ENCODE data around the gene RGS11. TPM values are rescaled to one million over a fixed set of nuclear protein-coding genes. Genes with fewer than 3 reads are reported as not detected.

RGS11 gene
- total RNA-seq, 1 experiment from 2014 or later, result not detected

DNA sequence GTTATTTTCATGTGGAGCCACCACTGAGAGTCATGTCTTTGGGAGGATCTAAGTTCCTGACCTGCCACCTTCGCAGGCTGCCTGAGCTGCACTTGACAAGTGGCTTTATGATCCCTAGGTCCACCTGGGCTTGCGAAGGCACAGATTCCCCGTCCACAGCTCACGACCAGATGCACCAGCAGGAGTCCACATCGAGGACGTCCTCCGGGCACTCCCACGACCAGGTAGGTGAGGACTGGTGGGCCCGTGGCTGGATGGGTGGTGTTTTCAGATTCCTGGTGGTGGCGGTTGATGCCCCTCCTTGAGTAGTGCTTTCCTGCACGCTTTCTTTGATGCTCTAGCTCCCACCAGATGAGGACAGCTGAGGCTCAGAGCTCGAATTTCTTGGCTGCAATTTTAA is 26.3 kb downstream of the RGS11 start:
- Histone ChIP-seq H3K27ac (ENCODE audit: low read depth, low read length, poor library complexity, severe bottlenecking) (no peak overlapping the region), H3K9me3 (ENCODE audit: low read depth, low read length, poor library complexity, severe bottlenecking) (no peaks in the 10 kb centered on the region), H3K4me3 (ENCODE audit: low read depth, low read length, poor library complexity, severe bottlenecking) (no peak overlapping the region), H3K4me1 (ENCODE audit: insufficient read depth, low read length, poor library complexity, severe bottlenecking) (no peaks in the 10 kb centered on the region), H3K36me3 (ENCODE audit: insufficient read depth, low read length, poor library complexity, severe bottlenecking) (peaks cover 3% of the 10 kb centered on the region), H3K27me3 (replicated peaks; ENCODE audit: insufficient read depth, low read depth, low read length, poor library complexity) (no peaks in the 10 kb centered on the region)
- POLR2A ChIA-PET (ENCODE audit: low non-redundant PET), result no interaction called here
- TF ChIP-seq CTCF (conservative IDR thresholded peaks at IDR 0.05; ENCODE audit: low read depth, low read length) (no peak), EZH2 (IDR thresholded peaks at IDR 0.05; ENCODE audit: borderline replicate concordance, low read depth, low read length, poor library complexity, severe bottlenecking) (no peak)
- CTCF ChIA-PET, result no interaction called here
- no TSS peak for BruUV-seq (replicated peaks)
- intact Hi-C loops (cut with micrococcal nuclease; ENCODE audit: unreplicated experiment), result no loop called here
- DNase-seq (ENCODE audit: low spot score), result no peak

- Histone ChIP-seq H3K4me1 (ENCODE audit: insufficient read depth, low read length, poor library complexity, severe bottlenecking) (no peaks in the 10 kb centered on the region), H3K27me3 (replicated peaks; ENCODE audit: insufficient read depth, low read depth, low read length, poor library complexity) (no peaks in the 10 kb centered on the region), H3K27ac (ENCODE audit: low read depth, low read length, poor library complexity, severe bottlenecking) (no peak overlapping the region), H3K4me3 (ENCODE audit: low read depth, low read length, poor library complexity, severe bottlenecking) (no peak overlapping the region), H3K36me3 (ENCODE audit: insufficient read depth, low read length, poor library complexity, severe bottlenecking) (peaks cover 3% of the 10 kb centered on the region), H3K9me3 (ENCODE audit: low read depth, low read length, poor library complexity, severe bottlenecking) (no peaks in the 10 kb centered on the region)
- CTCF ChIA-PET, result no interaction called here
- intact Hi-C loops (cut with micrococcal nuclease; ENCODE audit: unreplicated experiment), result no loop called here
- TF ChIP-seq EZH2 (IDR thresholded peaks at IDR 0.05; ENCODE audit: borderline replicate concordance, low read depth, low read length, poor library complexity, severe bottlenecking) (no peak), CTCF (conservative IDR thresholded peaks at IDR 0.05; ENCODE audit: low read depth, low read length) (no peak)
- BruUV-seq (replicated peaks), result no TSS peak
- POLR2A ChIA-PET (ENCODE audit: low non-redundant PET), result no interaction called here
- DNase-seq (ENCODE audit: low spot score), result no peak
Measured at GRCh38 chr16:247027-247426, 28.7 kb downstream of the RGS11 start.

- CTCF ChIA-PET, result no interaction called here
- BruUV-seq (replicated peaks), result no TSS peak
- TF ChIP-seq EZH2 (IDR thresholded peaks at IDR 0.05; ENCODE audit: borderline replicate concordance, low read depth, low read length, poor library complexity, severe bottlenecking) (no peak), CTCF (conservative IDR thresholded peaks at IDR 0.05; ENCODE audit: low read depth, low read length) (no peak)
- Histone ChIP-seq H3K27me3 (replicated peaks; ENCODE audit: insufficient read depth, low read depth, low read length, poor library complexity) (no peaks in the 10 kb centered on the region), H3K9me3 (ENCODE audit: low read depth, low read length, poor library complexity, severe bottlenecking) (no peaks in the 10 kb centered on the region), H3K4me1 (ENCODE audit: insufficient read depth, low read length, poor library complexity, severe bottlenecking) (no peaks in the 10 kb centered on the region), H3K27ac (ENCODE audit: low read depth, low read length, poor library complexity, severe bottlenecking) (peak overlapping the region; percentile 42), H3K4me3 (ENCODE audit: low read depth, low read length, poor library complexity, severe bottlenecking) (no peak overlapping the region), H3K36me3 (ENCODE audit: insufficient read depth, low read length, poor library complexity, severe bottlenecking) (no peaks in the 10 kb centered on the region)
- POLR2A ChIA-PET (ENCODE audit: low non-redundant PET), result no interaction called here
- no peak for DNase-seq (ENCODE audit: low spot score)
- intact Hi-C loops (cut with micrococcal nuclease; ENCODE audit: unreplicated experiment), result no loop called here
Measured at GRCh38 chr16:245105-245504, 30.6 kb downstream of the RGS11 start.
